A673 (cell line): ENCODE results near the gene IGFL4. TPM values are rescaled to one million over a fixed set of nuclear protein-coding genes. Genes with fewer than 3 reads are reported as not detected.

ENCODE experiments used
- BruUV-seq: library from RNA; stranded (reverse); fragments of 400-500 nt; replicated peaks from 2 replicates; lab custom pipeline; 2021; lab: Mats Ljungman, UMichigan
- CTCF ChIA-PET: fragments of 300-600 bp; sonication (Branson Sonifier 250); formaldehyde crosslinking; loops from one replicate; lab custom pipeline; 2022; ENCODE audit warnings: antibody characterized with exemption; lab: Charles Lee
- POLR2A ChIA-PET: fragments of 300-600 bp; sonication (Branson Sonifier 250); formaldehyde crosslinking; loops from one replicate; lab custom pipeline; 2022; ENCODE audit warnings: antibody characterized with exemption; ENCODE audit not compliant: low non-redundant PET; lab: Charles Lee
- DNase-seq: peaks from one replicate; pipeline ENCODE4 v3.0.0-alpha.2; 2015; ENCODE audit warnings: low spot score
- H3K27ac ChIP-seq: fragments of 200-600 bp; sonication (generic); 2 replicates; pipeline ENCODE4 v1.5.1; 2016; ENCODE audit warnings: mixed run types, low read depth, mild to moderate bottlenecking, mixed read lengths, antibody characterized with exemption, low read length; ENCODE audit not compliant: poor library complexity, severe bottlenecking
- H3K27me3 ChIP-seq: fragments of 200-600 bp; sonication (generic); replicated peaks from 2 replicates; pipeline ENCODE4 v1.6.1; 2017; ENCODE audit warnings: mixed run types, low read depth, mild to moderate bottlenecking, mixed read lengths, antibody characterized with exemption, low read length; ENCODE audit not compliant: insufficient read depth, poor library complexity
- H3K36me3 ChIP-seq: fragments of 200-600 bp; sonication (generic); 2 replicates; pipeline ENCODE4 v1.6.1; 2016; ENCODE audit warnings: mixed run types, mild to moderate bottlenecking, mixed read lengths, antibody characterized with exemption, low read length; ENCODE audit not compliant: insufficient read depth, poor library complexity, severe bottlenecking
- H3K4me1 ChIP-seq: fragments of 200-600 bp; sonication (generic); 2 replicates; pipeline ENCODE4 v1.6.1; 2017; ENCODE audit warnings: mixed run types, mild to moderate bottlenecking, mixed read lengths, antibody characterized with exemption, low read length; ENCODE audit not compliant: insufficient read depth, poor library complexity, severe bottlenecking
- H3K4me3 ChIP-seq: fragments of 200-600 bp; sonication (generic); 2 replicates; pipeline ENCODE4 v1.5.1; 2016; ENCODE audit warnings: low read depth, mixed run types, mild to moderate bottlenecking, mixed read lengths, low read length; ENCODE audit not compliant: poor library complexity, severe bottlenecking
- H3K9me3 ChIP-seq: fragments of 200-600 bp; sonication (generic); 2 replicates; pipeline ENCODE4 v1.6.1; 2016; ENCODE audit warnings: mixed run types, low read depth, mild to moderate bottlenecking, mixed read lengths, antibody characterized with exemption, low read length; ENCODE audit not compliant: poor library complexity, severe bottlenecking
- CTCF ChIP-seq: fragments of 300-800, 200-600 bp; sonication (generic); conservative IDR thresholded peaks from 2 replicates; pipeline ENCODE4 v1.5.1; 2017; ENCODE audit warnings: low read depth, mild to moderate bottlenecking, antibody characterized with exemption, low read length, moderate library complexity, mixed read lengths
- EZH2 ChIP-seq: fragments of 200-600 bp; sonication (generic); IDR thresholded peaks from 2 replicates; pipeline ENCODE4 v1.6.1; 2017; ENCODE audit warnings: borderline replicate concordance, low read depth, mild to moderate bottlenecking, mixed read lengths, antibody characterized with exemption, low read length; ENCODE audit not compliant: poor library complexity, severe bottlenecking
- intact Hi-C: fragments of 100-400 bp; cut with micrococcal nuclease; formaldehyde crosslinking; loops from one replicate; pipeline ENCODE4 v1.10.0; 2022; ENCODE audit not compliant: unreplicated experiment
- total RNA-seq: library from RNA; stranded (reverse); gene quantifications from 2 replicates; pipeline ENCODE4 v1.2.3, GENCODE V29; 2021

Gene IGFL4
- total RNA-seq, 1 experiment from 2014 or later, result not detected

- peak; percentile 23 for DNase-seq
- ChIA-PET POLR2A (no interaction called here), CTCF (no interaction called here)
- H3K27me3 ChIP-seq, result peaks cover 76% of the 10 kb centered on the region
- no peaks in the 10 kb centered on the region for H3K4me1 ChIP-seq
- no TSS peak for BruUV-seq
- intact Hi-C loops, result no loop called here
- no peak overlapping the region for H3K27ac ChIP-seq
- H3K36me3 ChIP-seq, result no peaks in the 10 kb centered on the region
- H3K9me3 ChIP-seq, result no peaks in the 10 kb centered on the region
- TF ChIP-seq CTCF, result peak; percentile 41; the same call in 1 of the 2 replicates
- TF ChIP-seq EZH2, result no peak
- no peak overlapping the region for H3K4me3 ChIP-seq
Measured at GRCh38 chr19:46049597-46049996, 8.8 kb upstream of the IGFL4 start.

GRCh38 chr19:46043519-46043918, 2.7 kb upstream of the IGFL4 start:
- DNase-seq, result no peak
- Histone ChIP-seq H3K27ac (no peak overlapping the region), H3K4me1 (peaks cover 3% of the 10 kb centered on the region), H3K36me3 (no peaks in the 10 kb centered on the region), H3K27me3 (peaks cover 68% of the 10 kb centered on the region), H3K4me3 (no peak overlapping the region), H3K9me3 (no peaks in the 10 kb centered on the region)
- POLR2A ChIA-PET, result no interaction called here
- CTCF ChIA-PET, result no interaction called here
- no peak for TF ChIP-seq CTCF
- no peak for TF ChIP-seq EZH2
- no TSS peak for BruUV-seq
- intact Hi-C loops, result no loop called here

- Histone ChIP-seq H3K9me3 (no peaks in the 10 kb centered on the region), H3K36me3 (no peaks in the 10 kb centered on the region), H3K27me3 (peaks cover 56% of the 10 kb centered on the region), H3K4me1 (peaks cover 3% of the 10 kb centered on the region), H3K4me3 (no peak overlapping the region), H3K27ac (no peak overlapping the region)
- TF ChIP-seq CTCF, result no peak
- no peak for TF ChIP-seq EZH2
- no TSS peak for BruUV-seq
- ChIA-PET CTCF (interaction anchor here (1.3 kb wide), 1 partner anchor 14 kb away, joined by 5 read pairs; no protein-coding TSS in a partner anchor), POLR2A (interaction anchor here (0.5 kb wide), 1 partner anchor 13 kb away, joined by 3 read pairs; no protein-coding TSS in a partner anchor)
- intact Hi-C loops, result no loop called here
- DNase-seq, result no peak
Measured at GRCh38 chr19:46042252-46042883, 1.6 kb upstream of the IGFL4 start.
